ENCODE data around the gene CD36. TPM values are rescaled to one million over a fixed set of nuclear protein-coding genes. Genes with fewer than 3 reads are reported as not detected.

Gene CD36
- total and polyA plus RNA-seq, 2 of the 8 experiments (the other 6 are each of a cell fraction or from before 2014, with no cell fraction given), result 0.33 to 0.60 TPM

DNA sequence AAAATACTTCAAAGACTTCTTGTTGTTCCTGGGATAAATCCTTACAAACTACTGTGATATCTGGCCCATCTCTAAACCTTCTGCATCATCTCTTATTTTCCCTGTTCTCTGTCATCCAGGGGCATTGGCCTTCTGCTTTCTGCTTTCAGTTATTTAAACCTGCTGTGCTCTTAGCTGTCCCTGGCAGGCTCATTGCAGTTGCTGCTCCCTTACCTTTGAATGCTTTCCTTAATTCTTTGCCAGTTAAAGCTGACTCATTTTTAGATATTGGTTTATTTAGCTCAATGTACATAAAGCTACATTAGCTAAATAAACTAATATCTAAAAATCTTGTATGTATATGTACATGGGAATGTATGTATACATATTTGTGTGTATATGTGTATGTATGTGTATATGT is 40.6 kb upstream of the CD36 start:
- TF ChIP-seq CREB1 (IDR thresholded peaks at IDR 0.05), result no peak
- TF ChIP-seq RFX5 (IDR thresholded peaks at IDR 0.05; ENCODE audit: borderline replicate concordance, low read depth, low read length), result no peak
- no peak for TF ChIP-seq ASH2L (IDR thresholded peaks at IDR 0.05; ENCODE audit: low read length)
- TF ChIP-seq GTF2F1 (IDR thresholded peaks at IDR 0.05; ENCODE audit: borderline replicate concordance, low read depth, low read length), result no peak
- no peak for TF ChIP-seq TEAD4 (IDR thresholded peaks at IDR 0.05; ENCODE audit: low read depth, low read length)
- no peak for TF ChIP-seq BRCA1 (IDR thresholded peaks at IDR 0.05; ENCODE audit: low read depth, low read length)
- no peak for TF ChIP-seq CHD1 (IDR thresholded peaks at IDR 0.05; ENCODE audit: low read depth, low read length)
- no peak for TF ChIP-seq TAF7 (optimal IDR thresholded peaks at IDR 0.05; ENCODE audit: borderline replicate concordance, low read depth, low read length)
- TF ChIP-seq CEBPB (IDR thresholded peaks at IDR 0.05; ENCODE audit: low read depth, low read length), result no peak
- Histone ChIP-seq H3K18ac (ENCODE audit: extremely low read depth, low read length) (no peak overlapping the region), H2BK120ac (replicated peaks; ENCODE audit: low read depth, low read length) (no peak overlapping the region), H3K36me3 (ENCODE audit: control insufficient read depth in 2 of 4, insufficient read depth in 4 of 4, low read length in 3 of 4) (no peaks in the 10 kb centered on the region), H4K20me1 (replicated peaks in 1 of 2; ENCODE audit: control insufficient read depth in 1 of 2, insufficient read depth in 2 of 2, low read length in 2 of 2) (no peaks in the 10 kb centered on the region), H2BK20ac (ENCODE audit: low read length) (no peak overlapping the region), H3K14ac (ENCODE audit: insufficient read length) (no peak overlapping the region), H4K8ac (ENCODE audit: extremely low read depth, insufficient read depth, low read length) (no peak overlapping the region), H3K4ac (replicated peaks; ENCODE audit: insufficient read length, low read depth, low read length) (no peak overlapping the region), H3K23me2 (ENCODE audit: low read depth, low read length) (no peaks in the 10 kb centered on the region), H3K9me3 (ENCODE audit: insufficient read depth in 2 of 2, low read depth in 1 of 2, low read length in 1 of 2) (no peaks in the 10 kb centered on the region), H4K91ac (replicated peaks; ENCODE audit: insufficient read length, low read length) (no peak overlapping the region), H2BK12ac (ENCODE audit: low read depth, low read length) (no peak overlapping the region), H3K9ac (replicated peaks in 1 of 4; ENCODE audit: extremely low read depth in 1 of 4, low read depth in 3 of 4, low read length in 3 of 4) (no peak overlapping the region), H2BK5ac (ENCODE audit: low read depth, low read length) (no peak overlapping the region), H3K79me1 (ENCODE audit: low read depth, low read length) (no peaks in the 10 kb centered on the region), H3K4me2 (ENCODE audit: insufficient read depth in 1 of 2, low read depth in 2 of 2, low read length in 2 of 2) (no peak overlapping the region), H2BK15ac (ENCODE audit: low read length) (no peak overlapping the region), H3K56ac (replicated peaks; ENCODE audit: insufficient read length, low read depth, low read length) (no peak overlapping the region), H3K23ac (ENCODE audit: insufficient read length) (no peak overlapping the region), H3K4me1 (replicated peaks in 1 of 4; ENCODE audit: control insufficient read depth in 3 of 4, insufficient read depth in 4 of 4, low read length in 3 of 4) (no peaks in the 10 kb centered on the region), H3K79me2 (ENCODE audit: control insufficient read depth in 1 of 2, insufficient read depth in 2 of 2, low read length in 2 of 2) (no peaks in the 10 kb centered on the region), H2AFZ (ENCODE audit: low read length) (no peak overlapping the region), H3K4me3 (ENCODE audit: extremely low read depth in 1 of 4, insufficient read depth in 2 of 4, low read depth in 3 of 4, low read length in 4 of 4) (no peak overlapping the region), H4K5ac (ENCODE audit: insufficient read length, low read depth, low read length) (no peak overlapping the region), H2AK5ac (ENCODE audit: low read depth, low read length) (no peak overlapping the region), H3K27me3 (replicated peaks in 1 of 4; ENCODE audit: control insufficient read depth in 3 of 4, extremely low read depth in 1 of 4, insufficient read depth in 3 of 4, low read length in 3 of 4) (no peaks in the 10 kb centered on the region), H3K27ac (ENCODE audit: low read depth, low read length) (no peak overlapping the region)
- DNase-seq (ENCODE audit: low read depth in 1 of 2, low spot score in 2 of 2) (no peak), FAIRE-seq (no peak)
- CTCF ChIA-PET (ENCODE audit: partially characterized antibody), result interaction anchor here (0.9 kb wide), 1 partner anchor 64 kb away, joined by 3 read pairs; no protein-coding TSS in a partner anchor
- POLR2A ChIA-PET (ENCODE audit: partially characterized antibody), result no interaction called here

All from H1 (cell line).